GM23338 (cell line): ENCODE results near the gene ZNF670. TPM values are rescaled to one million over a fixed set of nuclear protein-coding genes. Genes with fewer than 3 reads are reported as not detected.

Experiments used
- ATAC-seq: fragments of 200-7000 bp; cut with Tn5 transposase; 3 replicates; pipeline ENCODE4 v1.9.1; 2020
- DNase-seq: peaks from one replicate; pipeline ENCODE4 v3.0.0-alpha.2; 2015; ENCODE audit warnings: low spot score
- H2AFZ ChIP-seq: fragments of 200-600 bp; sonication (generic); 2 replicates; pipeline ENCODE4 v1.8.0; 2016; ENCODE audit warnings: antibody characterized with exemption, mild to moderate bottlenecking, moderate library complexity
- H3F3A ChIP-seq: fragments of 200-600 bp; sonication (generic); replicated peaks from 2 replicates; pipeline ENCODE4 v1.8.0; 2017; ENCODE audit warnings: antibody characterized with exemption, mixed run types, low read depth
- H3K27ac ChIP-seq: fragments of 200-600 bp; sonication (generic); 2 replicates; pipeline ENCODE4 v1.6.1; 2016; ENCODE audit warnings: low read depth
- H3K27me3 ChIP-seq: fragments of 200-600 bp; sonication (generic); 2 replicates; pipeline ENCODE4 v1.8.0; 2016; ENCODE audit warnings: mild to moderate bottlenecking, mixed run types, moderate library complexity; ENCODE audit not compliant: insufficient read depth
- H3K36me3 ChIP-seq: fragments of 200-600 bp; sonication (generic); 2 replicates; pipeline ENCODE4 v1.8.0; 2016; ENCODE audit warnings: mild to moderate bottlenecking; ENCODE audit not compliant: insufficient read depth
- H3K4me1 ChIP-seq: fragments of 200-600 bp; sonication (generic); 2 replicates; pipeline ENCODE4 v1.8.0; 2016; ENCODE audit warnings: mild to moderate bottlenecking, moderate library complexity; ENCODE audit not compliant: insufficient read depth
- H3K4me2 ChIP-seq: fragments of 200-600 bp; sonication (generic); 2 replicates; pipeline ENCODE4 v1.7.1; 2017; ENCODE audit warnings: mixed run types
- H3K4me3 ChIP-seq: fragments of 200-600 bp; sonication (generic); 2 replicates; pipeline ENCODE4 v1.6.1; 2016; ENCODE audit warnings: mixed run types
- H3K79me2 ChIP-seq: fragments of 200-600 bp; sonication (generic); replicated peaks from 2 replicates; pipeline ENCODE4 v1.8.0; 2017; ENCODE audit warnings: mild to moderate bottlenecking; ENCODE audit not compliant: insufficient read depth
- H3K9me2 ChIP-seq: fragments of 200-600 bp; sonication (generic); 2 replicates; pipeline ENCODE4 v1.8.0; 2017; ENCODE audit not compliant: insufficient read depth
- H4K20me1 ChIP-seq: fragments of 200-600 bp; sonication (generic); replicated peaks from 2 replicates; pipeline ENCODE4 v1.8.0; 2017; ENCODE audit warnings: mild to moderate bottlenecking; ENCODE audit not compliant: insufficient read depth
- H3K27ac Mint-ChIP-seq: 2 replicates; pipeline ENCODE4 v1.8.0; 2020; ENCODE audit warnings: inconsistent platforms, mild to moderate bottlenecking, moderate library complexity, mixed read lengths
- H3K27me3 Mint-ChIP-seq: 3 replicates; pipeline ENCODE4 v1.8.0; 2022; ENCODE audit warnings: low read depth, mild to moderate bottlenecking, moderate library complexity, mixed read lengths, inconsistent platforms; ENCODE audit not compliant: insufficient read depth, poor library complexity
- H3K36me3 Mint-ChIP-seq: 3 replicates; pipeline ENCODE4 v1.8.0; 2021; ENCODE audit warnings: low read depth, mild to moderate bottlenecking, inconsistent platforms, moderate library complexity, mixed read lengths
- H3K4me1 Mint-ChIP-seq: 3 replicates; pipeline ENCODE4 v1.8.0; 2020; ENCODE audit warnings: mild to moderate bottlenecking, inconsistent platforms, mixed read lengths
- H3K4me3 Mint-ChIP-seq: 3 replicates; pipeline ENCODE4 v1.8.0; 2021; ENCODE audit warnings: moderate library complexity, mild to moderate bottlenecking, inconsistent platforms, mixed read lengths
- H3K9me3 Mint-ChIP-seq: 3 replicates; pipeline ENCODE4 v1.8.0; 2020; ENCODE audit warnings: moderate library complexity, mild to moderate bottlenecking, inconsistent platforms, mixed read lengths
- CREB1 ChIP-seq: fragments of 250-450 bp; sonication (Bioruptor Pico); IDR thresholded peaks from 2 replicates; pipeline ENCODE4 v1.5.0; 2020; ENCODE audit warnings: low read depth, mild to moderate bottlenecking, moderate library complexity
- CTCF ChIP-seq, 2 experiments: fragments of 200-600 bp in 1 of 2; sonication (generic) in 1 of 2; conservative IDR thresholded peaks; 2 replicates each; pipeline versions ENCODE4 v1.5.1 to v1.6.1; 2016 to 2017; ENCODE audit warnings: antibody characterized with exemption in 2 of 2, low read depth in 2 of 2, mild to moderate bottlenecking in 2 of 2, moderate library complexity in 1 of 2
- ETS1 ChIP-seq: IDR thresholded peaks from 2 replicates; pipeline ENCODE4 v1.6.1; 2016; ENCODE audit warnings: antibody characterized with exemption
- EZH2 ChIP-seq: fragments of 200-600 bp; sonication (generic); IDR thresholded peaks from one replicate; pipeline ENCODE4 v1.8.0; 2017; ENCODE audit warnings: antibody characterized with exemption, mild to moderate bottlenecking, low read depth; ENCODE audit not compliant: unreplicated experiment
- EZH2phosphoT487 ChIP-seq: fragments of 200-600 bp; sonication (generic); IDR thresholded peaks from one replicate; pipeline ENCODE4 v1.8.1; 2018; ENCODE audit warnings: antibody characterized with exemption; ENCODE audit not compliant: unreplicated experiment
- JUNB ChIP-seq: IDR thresholded peaks from one replicate; pipeline ENCODE4 v1.6.1; 2016; ENCODE audit warnings: antibody characterized with exemption; ENCODE audit not compliant: unreplicated experiment
- POLR2AphosphoS5 ChIP-seq: IDR thresholded peaks from 2 replicates; pipeline ENCODE4 v1.6.1; 2016; ENCODE audit warnings: antibody characterized with exemption, low read depth
- REST ChIP-seq: IDR thresholded peaks from one replicate; pipeline ENCODE4 v1.6.1; 2018; ENCODE audit warnings: antibody characterized with exemption; ENCODE audit not compliant: unreplicated experiment
- STAT1 ChIP-seq: IDR thresholded peaks from one replicate; pipeline ENCODE4 v1.6.1; 2016; ENCODE audit warnings: antibody characterized with exemption; ENCODE audit not compliant: unreplicated experiment
- ZNF114 ChIP-seq: fragments of 250-450 bp; sonication (Bioruptor Pico); IDR thresholded peaks from 2 replicates; pipeline ENCODE4 v1.5.0; 2020; ENCODE audit warnings: mild to moderate bottlenecking, moderate library complexity
- ZNF331 ChIP-seq: fragments of 250-450 bp; sonication (Bioruptor Pico); IDR thresholded peaks from 2 replicates; pipeline ENCODE4 v1.5.0; 2020; ENCODE audit warnings: low read depth, mild to moderate bottlenecking, moderate library complexity
- ZNF462 ChIP-seq: fragments of 250-450 bp; sonication (Bioruptor Pico); IDR thresholded peaks from 2 replicates; pipeline ENCODE4 v1.5.0; 2020; ENCODE audit warnings: mild to moderate bottlenecking, moderate library complexity
- polyA plus RNA-seq: library from polyadenylated mRNA; unstranded; fragments of >200 nt; fragmentation: Nextera tagmentation; extraction: Ambion mirVana; gene quantifications from 2 replicates; pipeline ENCODE4 v1.2.1, GENCODE V29; 2016
- total RNA-seq: library from RNA; depleted of rRNA; stranded (reverse); fragments of >200 nt; shearing (Covaris generic); gene quantifications from 2 replicates; pipeline ENCODE4 v1.2.3, GENCODE V29; 2014

ZNF670 gene
- total and polyA plus RNA-seq, 2 experiments from 2014 or later: 8.0 to 19.3 TPM

GRCh38 chr1:247089616-247090375 is 11.2 kb upstream of the ZNF670 start (continued):
- no peak for TF ChIP-seq ZNF462 (CRISPR knock-in tag)
- TF ChIP-seq JUNB: no peak

- H3K4me3 Mint-ChIP-seq: no peak overlapping the region
- peaks cover 6% of the 10 kb centered on the region for H3K4me1 Mint-ChIP-seq
- ATAC-seq: no peak
- TF ChIP-seq CREB1 (CRISPR knock-in tag) (no peak), ZNF331 (no peak), EZH2 (no peak), EZH2phosphoT487 (no peak), JUNB (no peak), ZNF114 (no peak), ETS1 (no peak), CTCF (conservative IDR thresholded peaks at IDR 0.05; ENCODE audit: low read depth in 2 of 2) (no peak), REST (no peak), STAT1 (no peak), POLR2AphosphoS5 (no peak)
Measured at GRCh38 chr1:247088967-247089366, 10.4 kb upstream of the ZNF670 start.

More at GRCh38 chr1:247088967-247089366, 10.4 kb upstream of the ZNF670 start:
- Histone ChIP-seq H4K20me1 (no peaks in the 10 kb centered on the region), H3K4me3 (no peak overlapping the region), H3F3A (no peaks in the 10 kb centered on the region), H2AFZ (no peak overlapping the region), H3K4me1 (no peaks in the 10 kb centered on the region), H3K36me3 (no peaks in the 10 kb centered on the region), H3K4me2 (no peak overlapping the region), H3K27ac (no peak overlapping the region), H3K79me2 (no peaks in the 10 kb centered on the region), H3K9me2 (no peaks in the 10 kb centered on the region), H3K27me3 (no peaks in the 10 kb centered on the region)
- no peak for DNase-seq
- no peak overlapping the region for H3K27ac Mint-ChIP-seq
- H3K9me3 Mint-ChIP-seq: peaks cover 4% of the 10 kb centered on the region
- no peaks in the 10 kb centered on the region for H3K36me3 Mint-ChIP-seq
- peaks cover 4% of the 10 kb centered on the region for H3K27me3 Mint-ChIP-seq
